HEK293 (cell line): ENCODE measurements around the gene CEACAM19.

Experiments used
- CTCF ChIA-PET: fragments of 350-600 bp; formaldehyde crosslinking; extraction: SDS; loops from one replicate; lab custom pipeline; 2021; ENCODE audit warnings: antibody characterized with exemption; lab: Yijun Ruan, JAX
- POLR2A ChIA-PET: fragments of 300-600 bp; formaldehyde crosslinking; extraction: SDS; loops from one replicate; lab custom pipeline; 2020; ENCODE audit warnings: antibody characterized with exemption, inconsistent platforms; lab: Yijun Ruan, JAX
- H3K27ac ChIP-seq: fragments of 200-500 bp; sonication (Bioruptor generic); 2 replicates; pipeline ENCODE4 v1.5.1; 2014; ENCODE audit warnings: low read depth, low read length, control low read depth, inconsistent platforms; ENCODE audit errors: extremely low read depth
- H3K36me3 ChIP-seq, 2 experiments: fragments of 200-500 bp in 1 of 2; sonication (Bioruptor generic) in 1 of 2; 1 replicate in 1 of 2; 2 replicates in 1 of 2; pipeline ENCODE4 v1.5.1; 2014 to 2017; ENCODE audit warnings: inconsistent platforms in 2 of 2, low read length in 2 of 2; ENCODE audit not compliant: control insufficient read depth in 2 of 2, insufficient read depth in 1 of 2
- H3K4me1 ChIP-seq: fragments of 200-500 bp; sonication (Bioruptor generic); 2 replicates; pipeline ENCODE4 v1.5.1; 2014; ENCODE audit warnings: mild to moderate bottlenecking, low read length, inconsistent platforms; ENCODE audit not compliant: control insufficient read depth, insufficient read depth
- H3K4me3 ChIP-seq: 2 replicates; pipeline ENCODE4 v1.5.1; 2011; ENCODE audit warnings: low read depth, mild to moderate bottlenecking, control low read depth, low read length, moderate library complexity
- H3K9me3 ChIP-seq: fragments of 200-500 bp; sonication (Bioruptor generic); 2 replicates; pipeline ENCODE4 v1.5.1; 2014; ENCODE audit warnings: low read depth, low read length, inconsistent platforms; ENCODE audit not compliant: control insufficient read depth, insufficient read depth
- BCL11B ChIP-seq: fragments of 450-650 bp; formaldehyde crosslinking; IDR thresholded peaks from 2 replicates; pipeline ENCODE4 v1.5.1; 2016; ENCODE audit warnings: low read depth, missing biosample characterization, missing genetic modification characterization
- GLI4 ChIP-seq: fragments of 450-650 bp; formaldehyde crosslinking; IDR thresholded peaks from 2 replicates; pipeline ENCODE4 v1.5.1; 2016; ENCODE audit warnings: missing biosample characterization, missing genetic modification characterization
- GLIS1 ChIP-seq: fragments of 450-650 bp; formaldehyde crosslinking; IDR thresholded peaks from 2 replicates; pipeline ENCODE4 v1.5.1; 2016; ENCODE audit warnings: missing biosample characterization, missing genetic modification characterization
- KLF1 ChIP-seq: fragments of 450-650 bp; formaldehyde crosslinking; IDR thresholded peaks from 2 replicates; pipeline ENCODE4 v1.5.1; 2016; ENCODE audit warnings: missing biosample characterization, missing genetic modification characterization
- KLF9 ChIP-seq: fragments of 450-650 bp; formaldehyde crosslinking; IDR thresholded peaks from 2 replicates; pipeline ENCODE4 v1.5.1; 2016; ENCODE audit warnings: missing biosample characterization, missing genetic modification characterization, low read depth
- YY2 ChIP-seq: fragments of 450-650 bp; formaldehyde crosslinking; IDR thresholded peaks from 2 replicates; pipeline ENCODE4 v1.5.1; 2016; ENCODE audit warnings: missing biosample characterization, missing genetic modification characterization
- ZNF132 ChIP-seq: fragments of 450-650 bp; formaldehyde crosslinking; IDR thresholded peaks from 2 replicates; pipeline ENCODE4 v1.5.1; 2017; ENCODE audit warnings: missing biosample characterization, missing genetic modification characterization, borderline replicate concordance
- ZNF157 ChIP-seq: fragments of 450-650 bp; formaldehyde crosslinking; IDR thresholded peaks from 2 replicates; pipeline ENCODE4 v1.5.1; 2016; ENCODE audit warnings: missing biosample characterization, missing genetic modification characterization
- ZNF174 ChIP-seq: fragments of 450-650 bp; formaldehyde crosslinking; IDR thresholded peaks from 2 replicates; pipeline ENCODE4 v1.5.0; 2017; ENCODE audit warnings: missing biosample characterization, mild to moderate bottlenecking, missing genetic modification characterization
- ZNF184 ChIP-seq: fragments of 450-650 bp; IDR thresholded peaks from 2 replicates; pipeline ENCODE4 v1.5.1; 2018; ENCODE audit warnings: missing biosample characterization, mild to moderate bottlenecking, missing genetic modification characterization
- ZNF221 ChIP-seq: fragments of 450-650 bp; formaldehyde crosslinking; IDR thresholded peaks from 2 replicates; pipeline ENCODE4 v1.5.1; 2017; ENCODE audit warnings: missing biosample characterization, missing genetic modification characterization, borderline replicate concordance
- ZNF23 ChIP-seq: fragments of 450-650 bp; formaldehyde crosslinking; IDR thresholded peaks from 2 replicates; pipeline ENCODE4 v1.5.1; 2016; ENCODE audit warnings: missing biosample characterization, missing genetic modification characterization, borderline replicate concordance
- ZNF324 ChIP-seq: fragments of 450-650 bp; formaldehyde crosslinking; IDR thresholded peaks from 2 replicates; pipeline ENCODE4 v1.5.1; 2016; ENCODE audit warnings: missing biosample characterization, missing genetic modification characterization
- ZNF335 ChIP-seq: fragments of 450-650 bp; formaldehyde crosslinking; conservative IDR thresholded peaks from 2 replicates; pipeline ENCODE4 v1.5.1; 2016; ENCODE audit warnings: missing biosample characterization, missing genetic modification characterization
- ZNF37A ChIP-seq: fragments of 450-650 bp; IDR thresholded peaks from 2 replicates; pipeline ENCODE4 v1.5.1; 2018; ENCODE audit warnings: missing biosample characterization, missing genetic modification characterization
- ZNF426 ChIP-seq: fragments of 450-650 bp; formaldehyde crosslinking; IDR thresholded peaks from 2 replicates; pipeline ENCODE4 v1.5.1; 2017; ENCODE audit warnings: missing biosample characterization, missing genetic modification characterization, mild to moderate bottlenecking, inconsistent platforms, moderate library complexity
- ZNF571 ChIP-seq: fragments of 450-650 bp; formaldehyde crosslinking; IDR thresholded peaks from 2 replicates; pipeline ENCODE4 v1.5.0; 2017; ENCODE audit warnings: missing biosample characterization, missing genetic modification characterization
- ZNF596 ChIP-seq: fragments of 450-650 bp; IDR thresholded peaks from 2 replicates; pipeline ENCODE4 v1.5.0; 2018; ENCODE audit warnings: missing biosample characterization, mild to moderate bottlenecking, missing genetic modification characterization, moderate library complexity
- ZNF670 ChIP-seq: fragments of 450-650 bp; formaldehyde crosslinking; IDR thresholded peaks from 2 replicates; pipeline ENCODE4 v1.5.1; 2016; ENCODE audit warnings: missing biosample characterization, missing genetic modification characterization, low read depth
- ZNF792 ChIP-seq: fragments of 450-650 bp; formaldehyde crosslinking; IDR thresholded peaks from 2 replicates; pipeline ENCODE4 v1.5.1; 2016; ENCODE audit warnings: missing biosample characterization, missing genetic modification characterization
- ZNF830 ChIP-seq: fragments of 450-650 bp; IDR thresholded peaks from 2 replicates; pipeline ENCODE4 v1.5.0; 2018; ENCODE audit warnings: missing biosample characterization, missing genetic modification characterization, low read depth, mild to moderate bottlenecking, moderate library complexity
- TF ChIP-seq, protein P1 (sequence below): fragments of 450-650 bp; formaldehyde crosslinking; IDR thresholded peaks from 2 replicates; pipeline ENCODE4 v1.5.1; 2016; ENCODE audit warnings: missing biosample characterization, missing genetic modification characterization
- TF ChIP-seq, protein P2 (sequence below): fragments of 450-650 bp; formaldehyde crosslinking; IDR thresholded peaks from 2 replicates; pipeline ENCODE4 v1.5.1; 2016; ENCODE audit warnings: missing biosample characterization, missing genetic modification characterization

CEACAM19 gene

DNA sequence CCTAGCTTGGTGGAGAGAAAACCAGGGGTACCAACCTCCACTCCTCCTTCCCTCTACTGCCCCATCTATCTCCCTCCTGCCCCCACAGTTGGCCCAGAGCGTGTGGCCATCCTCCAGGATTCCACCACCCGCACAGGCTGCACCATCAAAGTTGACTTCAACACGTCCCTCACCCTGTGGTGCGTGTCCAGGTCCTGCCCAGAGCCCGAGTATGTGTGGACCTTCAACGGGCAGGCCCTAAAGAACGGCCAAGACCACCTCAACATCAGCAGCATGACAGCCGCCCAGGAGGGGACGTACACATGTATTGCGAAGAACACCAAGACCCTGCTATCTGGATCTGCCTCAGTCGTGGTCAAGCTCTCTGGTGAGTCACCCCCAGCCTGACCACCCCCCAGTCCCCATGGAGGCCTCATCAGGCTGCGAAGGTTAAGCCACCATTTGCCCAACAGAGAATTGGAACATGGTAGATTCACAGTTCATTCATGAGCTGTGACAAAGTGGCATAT, 34.3 kb downstream of the CEACAM19 start:
- ChIA-PET POLR2A (no interaction called here), CTCF (interaction anchor here (0.9 to 2.5 kb wide), 2 partner anchors 16 to 19 kb away, joined by 4 to 12 read pairs; no protein-coding TSS in a partner anchor)

DNA sequence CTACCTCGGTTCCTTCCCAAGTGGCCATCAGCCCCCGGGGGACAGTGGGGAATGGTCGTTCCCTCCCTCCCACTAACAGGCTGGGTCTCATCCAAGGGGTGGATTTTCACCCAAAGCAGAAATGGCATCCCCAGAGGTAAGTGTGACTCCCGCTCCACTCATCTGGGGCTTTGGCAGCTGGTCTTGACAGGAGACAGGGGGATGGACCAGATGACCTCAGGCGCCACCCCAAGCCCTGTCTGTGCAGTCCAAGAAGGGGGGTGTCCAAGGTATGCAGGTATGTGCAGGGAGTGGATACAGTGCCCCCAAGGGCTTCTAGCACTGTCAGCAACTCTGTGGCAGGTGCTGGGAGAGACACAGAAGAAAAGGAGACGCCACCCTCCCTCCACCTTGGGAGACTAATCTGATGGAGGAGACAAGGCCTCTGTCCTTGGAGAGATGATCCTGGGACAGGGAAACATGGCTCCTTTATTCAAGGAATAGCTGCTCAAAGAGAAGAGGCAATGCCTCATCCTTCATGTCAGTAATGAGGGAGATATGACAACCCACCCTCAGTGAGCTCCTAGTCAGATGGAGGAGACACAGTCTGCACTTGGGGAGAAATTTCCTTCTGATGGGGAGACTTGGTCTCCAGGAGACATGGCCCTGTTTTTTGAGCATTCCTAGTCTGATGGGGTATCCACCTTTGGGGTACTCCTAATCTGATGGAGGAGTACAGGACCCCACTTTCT, 35.4 kb downstream of the CEACAM19 start:
- ChIA-PET POLR2A (no interaction called here), CTCF (interaction anchor here (0.6 to 2.5 kb wide), 4 partner anchors 12 to 64 kb away, joined by 3 to 12 read pairs (median 6); no protein-coding TSS in a partner anchor)
- no peak overlapping the region for H3K4me3 ChIP-seq
- H3K27ac ChIP-seq = no peak overlapping the region
- TF ChIP-seq ZNF792 (tag by site-specific recombination) (no peak), ZNF830 (no peak), ZNF184 (tag by site-specific recombination) (no peak)
- no peaks in the 10 kb centered on the region for H3K36me3 ChIP-seq
- no peaks in the 10 kb centered on the region for H3K9me3 ChIP-seq
- H3K4me1 ChIP-seq = no peaks in the 10 kb centered on the region

More for the DNA sequence above, 34.3 kb downstream of the CEACAM19 start:
- Histone ChIP-seq H3K27ac (no peak overlapping the region), H3K4me1 (no peaks in the 10 kb centered on the region), H3K4me3 (no peak overlapping the region), H3K9me3 (no peaks in the 10 kb centered on the region), H3K36me3 (no peaks in the 10 kb centered on the region)
- TF ChIP-seq ZNF596 (tag by site-specific recombination) (no peak), ZNF324 (tag by site-specific recombination) (no peak), KLF9 (no peak), GLIS1 (no peak), ZNF157 (tag by site-specific recombination) (peak; percentile 100), ZNF426 (tag by site-specific recombination) (no peak)

DNA sequence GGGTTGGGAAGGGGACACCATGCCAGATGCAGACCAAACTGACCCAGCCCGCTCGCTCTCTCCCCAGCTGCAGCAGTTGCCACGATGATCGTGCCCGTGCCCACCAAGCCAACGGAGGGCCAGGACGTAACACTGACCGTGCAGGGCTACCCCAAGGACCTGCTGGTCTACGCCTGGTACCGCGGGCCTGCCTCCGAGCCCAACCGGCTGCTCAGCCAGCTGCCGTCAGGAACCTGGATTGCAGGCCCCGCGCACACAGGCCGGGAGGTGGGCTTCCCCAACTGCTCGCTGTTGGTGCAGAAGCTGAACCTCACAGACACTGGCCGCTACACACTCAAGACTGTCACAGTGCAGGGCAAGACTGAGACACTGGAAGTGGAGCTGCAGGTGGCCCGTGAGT, 36.5 kb downstream of the CEACAM19 start:
- H3K9me3 ChIP-seq = no peaks in the 10 kb centered on the region
- H3K27ac ChIP-seq = no peak overlapping the region
- no peaks in the 10 kb centered on the region for H3K4me1 ChIP-seq
- H3K4me3 ChIP-seq = no peak overlapping the region
- POLR2A ChIA-PET = interaction anchor here (0.6 kb wide), 1 partner anchor 13 kb away, joined by 6 read pairs; no protein-coding TSS in a partner anchor
- TF ChIP-seq, protein P1, sequence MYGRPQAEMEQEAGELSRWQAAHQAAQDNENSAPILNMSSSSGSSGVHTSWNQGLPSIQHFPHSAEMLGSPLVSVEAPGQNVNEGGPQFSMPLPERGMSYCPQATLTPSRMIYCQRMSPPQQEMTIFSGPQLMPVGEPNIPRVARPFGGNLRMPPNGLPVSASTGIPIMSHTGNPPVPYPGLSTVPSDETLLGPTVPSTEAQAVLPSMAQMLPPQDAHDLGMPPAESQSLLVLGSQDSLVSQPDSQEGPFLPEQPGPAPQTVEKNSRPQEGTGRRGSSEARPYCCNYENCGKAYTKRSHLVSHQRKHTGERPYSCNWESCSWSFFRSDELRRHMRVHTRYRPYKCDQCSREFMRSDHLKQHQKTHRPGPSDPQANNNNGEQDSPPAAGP = no peak
- TF ChIP-seq ZNF670 (tag by site-specific recombination) (no peak), ZNF571 (no peak), KLF1 (tag by site-specific recombination) (no peak), YY2 (tag by site-specific recombination) (no peak), ZNF23 (tag by site-specific recombination) (no peak), ZNF132 (no peak), ZNF221 (tag by site-specific recombination) (no peak), ZNF37A (no peak), ZNF174 (tag by site-specific recombination) (no peak), ZNF335 (tag by site-specific recombination) (no peak), BCL11B (tag by site-specific recombination) (no peak), GLI4 (tag by site-specific recombination) (no peak)
- TF ChIP-seq, protein P2, sequence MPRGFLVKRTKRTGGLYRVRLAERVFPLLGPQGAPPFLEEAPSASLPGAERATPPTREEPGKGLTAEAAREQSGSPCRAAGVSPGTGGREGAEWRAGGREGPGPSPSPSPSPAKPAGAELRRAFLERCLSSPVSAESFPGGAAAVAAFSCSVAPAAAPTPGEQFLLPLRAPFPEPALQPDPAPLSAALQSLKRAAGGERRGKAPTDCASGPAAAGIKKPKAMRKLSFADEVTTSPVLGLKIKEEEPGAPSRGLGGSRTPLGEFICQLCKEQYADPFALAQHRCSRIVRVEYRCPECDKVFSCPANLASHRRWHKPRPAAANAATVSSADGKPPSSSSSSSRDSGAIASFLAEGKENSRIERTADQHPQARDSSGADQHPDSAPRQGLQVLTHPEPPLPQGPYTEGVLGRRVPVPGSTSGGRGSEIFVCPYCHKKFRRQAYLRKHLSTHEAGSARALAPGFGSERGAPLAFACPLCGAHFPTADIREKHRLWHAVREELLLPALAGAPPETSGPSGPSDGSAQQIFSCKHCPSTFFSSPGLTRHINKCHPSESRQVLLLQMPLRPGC = no peak
- CTCF ChIA-PET = interaction anchor here (1.8 kb wide), 1 partner anchor 63 kb away, joined by 7 read pairs; no protein-coding TSS in a partner anchor
- H3K36me3 ChIP-seq = no peaks in the 10 kb centered on the region
